DMS79 treated with DMSO at 0.1 percent for 48 hours (cell line): ENCODE measurements around the gene KANK2.

Experiments used
- DNase-seq: peaks from one replicate; lab custom pipeline; 2025; lab: John Stamatoyannopoulos, UW

KANK2 gene

DNA sequence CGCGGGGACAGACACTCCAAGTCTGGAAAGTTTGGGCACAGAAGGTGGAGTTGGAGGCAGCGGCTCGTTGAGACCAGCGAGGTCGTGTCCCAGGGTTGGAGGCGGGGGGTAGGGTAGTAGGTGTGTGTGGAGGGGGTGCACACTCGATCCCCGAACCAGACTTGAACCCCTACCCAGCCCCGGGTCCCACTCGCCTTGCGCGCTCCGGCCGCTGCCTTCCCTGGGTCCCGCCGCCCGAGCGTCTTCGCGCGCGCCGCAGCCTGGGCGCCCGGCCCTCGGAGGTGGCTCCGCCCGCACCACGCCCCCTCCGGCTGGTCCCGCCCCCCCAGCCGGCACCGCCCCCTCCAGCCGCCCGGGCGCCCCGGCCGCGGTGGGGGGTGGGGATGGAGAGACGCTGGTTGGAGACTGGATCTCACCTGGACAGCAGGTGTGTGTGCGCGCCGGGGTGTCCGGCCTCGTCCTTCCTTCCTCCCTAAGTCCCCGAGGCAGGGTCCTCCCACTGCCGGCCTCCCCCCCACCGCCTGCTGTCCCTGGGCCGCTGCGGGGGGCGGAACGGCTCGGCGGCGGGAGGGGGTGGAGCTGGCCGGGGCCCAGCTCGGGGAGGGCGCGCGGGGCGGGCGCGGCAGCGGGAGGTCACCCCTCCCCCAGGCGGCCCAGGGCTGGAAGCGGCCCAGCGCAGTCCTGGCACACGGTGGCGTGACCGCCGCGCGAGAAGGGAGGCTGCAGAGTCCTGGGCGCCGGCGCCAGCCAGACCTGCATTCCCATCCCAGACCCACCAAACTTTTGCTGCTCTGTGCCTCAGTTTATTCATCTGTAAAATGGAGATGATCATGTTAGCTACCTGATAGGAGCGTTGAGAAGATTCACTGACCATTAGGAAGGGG lies at the start of gene KANK2:
Gene KANK2 (minus strand): TSS at position 255 of the 884 bp plus-strand sequence. CDS start 3,034 bp downstream, outside the sequence.
- DNase-seq, result peak; percentile 79

DNA sequence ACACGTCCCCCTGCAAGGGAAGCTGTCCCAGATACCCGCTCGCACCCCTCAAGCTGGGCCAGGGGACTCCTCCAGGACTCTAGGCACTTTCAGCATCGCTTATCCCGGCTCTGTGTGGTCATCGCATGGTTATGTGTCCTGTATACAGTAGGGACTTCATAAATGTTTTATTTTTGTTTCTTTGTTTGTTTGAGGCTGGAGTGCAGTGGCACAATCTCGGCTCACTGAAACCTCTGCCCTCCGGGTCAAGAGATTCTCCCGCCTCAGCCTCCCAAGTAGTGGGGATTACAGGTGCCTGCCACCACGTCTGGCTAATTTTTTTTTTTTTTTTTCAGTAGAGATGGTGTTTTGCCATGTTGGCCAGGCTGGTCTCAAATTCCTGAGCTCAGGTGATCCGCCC lies 49.6 kb upstream of the KANK2 start:
- DNase-seq, result no peak

DNA sequence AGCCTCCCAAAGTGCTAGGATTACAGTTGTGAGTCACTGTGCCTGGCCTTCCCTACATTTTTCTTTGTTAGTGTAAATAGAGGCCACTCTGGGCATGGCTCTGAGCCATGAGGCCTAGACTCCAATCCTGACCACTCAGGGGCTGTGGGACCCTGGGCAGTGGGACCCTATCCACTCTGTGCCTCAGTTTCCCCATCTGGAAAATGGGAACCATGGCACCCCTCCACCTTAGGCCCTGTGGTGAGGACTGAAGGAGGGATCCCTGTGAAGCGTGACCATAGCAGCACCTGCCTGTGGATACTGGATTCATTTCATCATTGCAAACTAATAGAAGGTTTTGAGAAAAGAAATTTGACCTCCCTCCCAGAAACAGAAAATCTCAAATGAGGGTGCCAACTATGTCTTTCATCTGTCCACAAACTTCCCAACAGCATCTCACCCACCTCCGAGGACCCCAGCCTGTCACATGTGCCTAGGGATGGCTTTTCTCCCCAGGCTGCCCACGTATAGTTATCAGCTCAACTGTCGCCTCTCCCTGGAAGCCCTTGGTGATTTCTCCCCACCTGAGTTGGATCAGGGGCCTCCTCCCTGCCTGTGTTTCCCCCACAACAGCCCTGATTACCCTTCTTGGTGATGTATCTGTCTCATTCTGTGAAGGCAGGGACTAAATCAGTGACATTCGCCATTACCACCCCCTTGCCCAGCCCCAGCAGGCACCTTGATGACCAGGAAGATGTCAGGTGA lies 47.7 kb upstream of the KANK2 start:
- DNase-seq, result no peak

DNA sequence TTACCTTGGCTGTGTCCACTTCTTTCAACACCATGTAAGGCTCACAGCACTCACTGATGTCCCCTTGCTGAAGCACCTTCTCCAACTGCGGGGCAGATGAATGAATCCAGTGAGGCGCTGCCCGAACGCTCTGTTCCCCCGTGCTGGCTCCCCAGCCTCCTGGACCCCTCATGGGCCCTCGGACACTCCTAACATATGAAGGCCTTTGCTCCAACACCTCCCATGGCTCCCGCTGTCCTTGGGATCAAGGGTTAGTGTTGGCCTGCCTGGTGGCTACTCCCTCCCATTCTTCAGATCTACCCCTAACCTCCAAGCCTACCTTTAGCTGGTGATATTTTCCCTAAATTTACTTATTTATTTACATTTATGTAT lies 46.4 kb upstream of the KANK2 start:
- no peak for DNase-seq

DNA sequence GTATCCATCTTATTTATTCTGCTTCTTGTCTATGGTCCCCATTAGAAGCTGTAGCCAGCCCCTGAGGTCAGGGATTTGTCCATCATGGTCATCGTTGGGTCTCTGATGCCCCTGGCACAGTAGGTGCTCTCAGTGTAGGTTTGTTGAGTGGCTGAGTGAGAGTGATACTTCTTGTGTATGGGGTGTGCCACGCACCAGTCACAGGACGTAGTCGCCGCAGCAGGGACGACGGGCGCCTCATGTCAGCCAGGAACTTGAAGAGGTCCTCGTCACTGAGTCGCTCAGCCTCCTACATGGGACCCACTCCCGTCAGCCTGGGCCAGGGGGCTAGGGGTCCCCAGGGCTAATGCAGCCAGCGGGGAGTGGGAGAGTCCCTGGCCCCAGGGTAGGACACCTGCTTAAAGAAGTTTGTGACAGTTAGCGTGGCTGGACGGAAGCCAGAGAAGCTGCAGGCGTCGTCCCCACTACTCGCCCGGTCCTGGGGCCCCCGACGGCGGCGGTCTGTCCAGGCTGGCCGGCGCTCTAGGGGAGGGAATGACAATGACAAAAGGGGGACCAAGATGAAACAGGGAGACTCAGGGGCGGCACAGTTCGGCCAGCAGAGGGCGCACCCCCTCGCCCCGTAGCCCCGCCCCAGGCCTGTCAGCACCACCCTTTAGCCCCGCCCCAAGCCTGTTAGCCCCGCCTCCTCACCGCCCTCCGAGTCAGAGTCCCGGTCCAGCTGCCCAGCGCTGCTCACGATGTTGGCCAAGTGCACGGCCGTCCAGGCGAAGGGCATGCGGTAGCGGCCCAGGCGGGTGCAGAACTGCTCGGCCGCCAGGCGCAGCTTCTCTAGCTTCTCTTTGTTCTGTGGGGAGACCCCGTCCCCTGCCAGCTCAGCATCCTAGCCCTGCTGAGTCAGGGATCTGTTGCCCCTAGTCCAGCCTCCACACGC lies 45.8 kb upstream of the KANK2 start:
- no peak for DNase-seq

DNA sequence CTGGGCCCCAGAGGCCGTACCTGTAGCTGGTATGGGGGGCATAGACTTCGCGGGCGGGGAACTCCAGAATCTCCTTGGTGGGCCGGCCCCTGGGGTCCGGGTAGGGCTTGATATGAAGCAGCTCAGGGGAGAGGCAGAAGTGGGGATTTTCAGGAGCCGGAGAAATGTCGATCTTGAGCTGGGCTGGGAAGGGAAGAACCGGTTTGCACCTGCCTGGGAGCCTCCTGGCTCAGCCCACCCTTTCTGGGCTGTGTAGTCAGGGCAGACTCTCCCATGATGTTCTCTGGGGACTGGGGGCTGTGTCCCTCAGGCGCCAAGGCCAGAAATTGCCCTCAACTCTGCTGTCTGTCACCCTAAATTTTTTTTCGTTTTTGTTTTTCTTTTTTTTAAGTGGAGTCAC lies 44.7 kb upstream of the KANK2 start:
- DNase-seq, result no peak

DNA sequence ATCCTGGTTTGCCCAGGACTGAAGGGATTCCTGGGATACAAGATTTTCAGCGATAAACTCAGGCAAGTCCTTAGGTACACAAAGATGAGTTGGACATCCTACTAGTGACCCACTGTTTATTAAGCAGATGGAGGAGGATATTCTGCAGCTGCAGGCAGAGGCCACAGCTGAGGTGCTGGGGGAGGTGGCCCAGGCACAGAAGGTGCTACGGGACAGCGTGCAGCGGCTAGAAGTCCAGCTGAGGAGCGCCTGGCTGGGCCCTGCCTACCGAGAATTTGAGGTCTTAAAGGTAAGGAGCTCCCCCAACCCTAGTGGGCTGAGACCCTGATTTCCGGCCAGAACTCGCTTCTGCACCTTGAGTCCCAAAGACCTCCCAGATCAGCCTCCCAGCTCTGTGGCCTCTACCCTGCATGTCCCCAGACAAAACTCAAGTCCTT lies 42.7 kb upstream of the KANK2 start:
- no peak for DNase-seq

DNA sequence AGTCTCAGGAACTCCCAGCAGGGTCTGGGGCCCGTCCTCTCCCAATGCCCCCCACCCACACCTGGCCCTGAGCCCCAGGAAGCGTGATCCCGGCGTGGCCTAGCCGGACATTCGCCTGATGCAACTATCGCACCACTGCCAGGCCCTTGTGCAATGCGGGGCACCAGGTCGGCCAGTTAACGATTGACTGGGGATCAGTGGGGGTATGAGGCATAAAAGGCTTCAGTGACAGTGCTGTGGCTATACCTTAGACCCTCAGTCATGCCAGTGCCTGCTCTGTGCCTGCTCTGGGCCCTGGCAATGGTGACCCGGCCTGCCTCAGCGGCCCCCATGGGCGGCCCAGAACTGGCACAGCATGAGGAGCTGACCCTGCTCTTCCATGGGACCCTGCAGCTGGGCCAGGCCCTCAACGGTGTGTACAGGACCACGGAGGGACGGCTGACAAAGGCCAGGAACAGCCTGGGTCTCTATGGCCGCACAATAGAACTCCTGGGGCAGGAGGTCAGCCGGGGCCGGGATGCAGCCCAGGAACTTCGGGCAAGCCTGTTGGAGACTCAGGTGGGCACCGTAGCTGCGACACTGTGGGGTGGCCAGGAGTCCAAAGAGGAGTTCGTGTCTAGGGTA lies 42.1 kb upstream of the KANK2 start, which contains the start of gene ANGPTL8:
Gene ANGPTL8 (plus strand): TSS at position 243 of the 624 bp plus-strand sequence. CDS start 19 bp downstream, at position 262.
- no peak for DNase-seq

DNA sequence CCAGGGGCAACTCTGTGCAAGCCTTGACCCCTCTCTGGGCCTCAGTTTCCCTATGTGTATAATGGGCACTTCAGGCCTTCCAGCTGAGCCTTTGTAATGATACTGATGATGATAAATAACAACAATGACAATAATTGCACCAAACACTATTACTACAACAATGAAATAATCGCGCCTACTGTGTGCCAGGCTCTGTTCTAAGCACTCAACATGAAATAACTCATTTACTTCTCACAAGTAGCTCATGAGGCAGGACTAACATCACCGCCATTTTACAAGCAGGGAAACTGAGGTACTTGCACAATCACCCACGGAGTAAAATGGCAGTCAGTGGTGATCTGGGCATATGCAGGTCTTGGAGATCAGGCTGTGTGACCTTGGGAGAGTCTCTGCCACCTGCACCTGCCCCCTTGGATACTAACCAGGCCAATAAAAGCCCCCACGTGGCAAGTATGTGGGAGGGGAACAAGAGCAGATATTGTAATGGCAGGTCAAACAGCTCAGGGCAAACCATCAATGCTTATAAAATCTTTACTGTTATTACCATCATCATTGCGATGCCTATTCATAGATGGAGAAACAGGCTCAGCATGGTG lies 41.5 kb upstream of the KANK2 start:
- no peak for DNase-seq

DNA sequence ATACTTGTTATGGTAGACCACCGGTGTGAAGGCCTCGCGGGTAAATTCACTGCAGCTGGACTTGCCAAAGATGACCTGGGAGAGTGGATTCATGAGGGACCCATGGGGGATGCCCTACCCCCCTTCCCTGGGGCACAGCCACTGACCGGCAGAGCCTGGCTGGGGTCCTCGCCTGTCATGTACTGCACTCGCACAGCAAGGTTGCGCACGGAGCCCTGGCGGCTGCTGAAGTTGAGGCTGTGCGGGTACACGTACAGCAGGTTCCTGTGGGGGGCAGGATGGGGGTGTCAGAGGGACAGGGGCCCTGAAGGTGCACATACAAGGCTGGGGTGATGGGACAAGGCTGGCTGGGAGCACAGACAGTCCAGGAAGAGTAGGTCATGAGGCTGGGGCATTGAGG lies 40.7 kb upstream of the KANK2 start:
- DNase-seq, result no peak

DNA sequence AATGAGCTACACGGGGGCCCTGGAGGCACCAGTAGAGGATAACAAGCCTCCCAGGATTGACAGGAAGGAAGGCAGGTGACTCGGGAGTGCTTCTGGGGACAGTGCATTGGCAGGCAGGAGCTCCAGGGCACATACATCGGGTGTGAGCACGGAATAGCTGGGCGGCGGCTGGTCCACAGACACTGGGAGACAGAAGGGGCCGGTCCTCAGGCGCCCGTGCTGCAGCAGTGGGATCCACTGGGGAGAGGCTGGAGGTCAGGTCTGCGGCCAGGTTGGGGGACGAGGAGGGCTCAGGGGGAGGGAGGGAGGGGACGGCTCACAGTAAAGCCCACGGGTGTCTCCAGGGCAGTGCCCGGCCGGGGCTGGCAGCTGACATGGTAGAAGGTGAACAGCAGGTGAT lies 40.0 kb upstream of the KANK2 start:
- no peak for DNase-seq

DNA sequence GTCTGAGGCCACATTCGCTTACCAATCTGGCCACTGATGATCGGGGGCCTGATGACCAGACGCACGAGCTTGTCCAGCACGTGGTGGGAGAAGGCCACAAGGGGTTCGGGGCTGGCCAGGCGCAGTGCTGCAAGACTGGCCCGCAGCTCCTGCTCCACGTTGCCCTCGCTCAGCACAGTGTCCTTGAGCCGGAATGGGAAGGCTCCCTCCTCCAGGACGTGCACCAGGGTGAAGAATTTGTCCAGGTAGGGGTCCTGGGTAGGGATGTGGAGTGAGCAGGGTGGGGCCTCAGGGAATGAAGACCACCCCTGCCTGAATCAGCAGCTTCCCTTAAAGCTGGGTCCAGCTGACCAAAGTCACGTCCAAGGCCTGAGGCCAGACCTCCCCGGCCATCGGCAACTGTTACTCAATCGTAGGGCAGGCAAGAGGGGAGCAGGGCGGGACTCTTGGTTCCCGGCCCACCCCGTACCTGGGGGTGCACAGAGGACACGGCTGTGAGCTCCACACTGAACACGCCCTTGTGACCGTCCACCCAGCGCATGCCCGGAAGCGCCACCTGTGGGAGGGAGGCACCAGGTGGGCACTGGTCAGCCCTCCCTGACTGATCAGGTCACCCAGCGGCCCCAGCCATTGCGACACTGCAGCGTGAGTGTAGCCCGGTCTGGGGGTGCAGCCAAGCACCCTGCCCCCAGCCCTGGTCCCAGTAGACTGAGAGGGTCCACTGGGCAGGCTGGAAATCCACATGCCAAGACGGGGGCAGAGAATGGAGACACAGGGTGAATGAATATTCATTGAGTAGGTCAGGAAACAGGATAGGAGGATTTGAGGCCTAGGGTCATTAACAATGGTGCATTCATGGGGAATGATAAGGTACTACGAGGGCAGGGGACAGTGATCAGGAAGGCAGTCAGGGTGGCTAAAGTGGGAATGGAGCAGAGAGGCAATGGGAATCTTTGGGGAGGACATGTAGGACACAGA lies 39.3 kb upstream of the KANK2 start:
- no peak for DNase-seq

DNA sequence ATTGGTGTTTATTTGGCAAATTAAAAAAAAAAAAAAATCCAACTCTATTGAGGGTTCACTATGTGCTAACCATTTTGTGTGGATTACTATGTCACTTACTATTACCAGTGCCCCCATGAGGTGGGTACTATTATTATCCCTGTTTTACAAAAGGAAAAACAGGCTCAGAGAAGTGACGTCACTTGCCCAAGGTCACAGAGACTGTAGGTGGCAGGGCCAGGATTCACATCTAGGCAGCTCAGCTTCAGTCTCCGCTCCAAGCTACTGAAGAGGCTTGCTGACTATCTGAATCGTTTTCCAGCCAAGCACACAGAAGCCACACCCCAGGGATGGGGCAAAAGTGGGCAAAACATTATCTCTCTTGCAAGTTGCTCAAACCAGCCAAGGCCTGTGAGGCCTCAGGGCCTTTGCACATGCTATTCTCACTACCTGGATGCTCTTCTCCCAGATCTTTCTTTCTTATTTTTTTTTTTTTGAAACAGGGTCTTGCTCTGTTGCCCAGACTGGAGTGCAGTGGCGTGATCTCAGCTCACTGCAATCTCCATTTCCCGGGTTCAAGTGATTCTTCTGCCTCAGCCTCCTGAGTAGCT lies 37.2 kb upstream of the KANK2 start:
- DNase-seq, result no peak

DNA sequence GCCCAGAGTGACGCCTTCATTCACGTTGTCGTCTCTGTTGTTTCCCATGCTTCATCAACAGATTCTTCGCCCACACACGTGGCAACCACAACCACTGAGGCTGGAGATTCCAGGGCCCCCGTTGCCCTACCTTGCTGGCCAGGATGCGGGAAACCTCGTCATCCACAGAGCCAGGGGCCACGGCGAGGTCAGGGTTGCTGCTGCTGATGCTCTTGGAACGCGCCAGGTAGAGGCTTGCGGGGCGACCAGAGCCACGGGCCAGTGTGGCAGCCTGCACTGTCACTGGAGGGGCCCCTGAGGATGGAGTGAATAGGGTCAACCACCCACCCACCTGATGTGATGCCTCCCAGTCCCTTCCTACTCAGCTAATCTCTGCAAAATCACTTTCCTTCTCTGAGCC lies 35.7 kb upstream of the KANK2 start:
- no peak for DNase-seq

DNA sequence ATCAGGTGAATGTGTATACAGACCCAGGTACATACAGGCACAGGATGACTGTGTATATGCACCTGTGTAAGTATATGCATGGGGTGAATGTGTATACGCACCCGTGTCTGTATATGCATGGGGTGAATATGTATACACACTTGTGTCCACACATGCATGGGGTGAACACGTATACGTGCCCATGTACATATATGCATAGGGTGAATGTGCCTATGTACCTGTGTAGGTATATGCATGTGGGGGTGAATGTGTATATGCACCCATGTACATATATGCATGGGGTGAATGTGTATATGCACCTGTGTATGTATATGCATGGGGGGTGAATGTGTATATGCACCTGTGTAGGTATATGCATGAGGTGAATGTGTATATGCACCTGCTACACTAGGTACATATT lies 35.2 kb upstream of the KANK2 start:
- no peak for DNase-seq

DNA sequence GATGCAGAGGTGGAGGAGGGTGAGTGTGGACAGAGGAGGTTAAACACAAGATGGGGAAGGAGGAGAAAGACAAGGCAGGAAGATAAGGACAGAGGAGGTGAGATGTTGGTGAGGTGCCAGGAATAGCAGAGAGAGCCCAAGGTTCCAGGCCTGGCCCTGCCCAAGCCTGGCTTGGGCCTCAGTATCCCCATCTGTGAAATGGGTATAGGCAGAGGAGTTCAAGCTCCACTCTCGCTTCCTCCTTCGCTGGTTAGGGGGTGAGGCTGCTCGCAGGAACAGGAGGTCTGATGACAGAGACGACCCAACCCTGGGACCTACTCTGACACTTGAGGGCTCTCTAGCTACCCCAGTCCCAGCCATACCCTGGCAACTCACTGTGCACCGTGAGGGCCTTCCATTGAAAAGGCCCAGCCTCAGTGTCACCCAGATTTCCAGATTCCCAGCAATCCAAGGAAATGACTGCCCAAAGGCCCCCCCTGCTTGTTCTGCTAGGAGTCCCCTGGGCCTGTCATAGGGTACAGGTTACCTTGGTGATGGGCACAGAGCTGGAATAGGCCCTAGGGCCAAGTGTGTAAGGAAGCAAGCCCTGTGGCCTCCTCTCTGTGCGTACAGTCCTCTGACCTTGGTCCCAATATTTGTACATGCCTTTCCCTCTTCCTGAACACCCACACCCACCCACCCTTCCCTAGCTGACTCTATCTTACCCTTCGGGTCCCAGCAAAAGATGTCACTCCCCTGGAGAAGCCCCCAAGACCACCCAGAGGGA lies 33.5 kb upstream of the KANK2 start:
- no peak for DNase-seq

DNA sequence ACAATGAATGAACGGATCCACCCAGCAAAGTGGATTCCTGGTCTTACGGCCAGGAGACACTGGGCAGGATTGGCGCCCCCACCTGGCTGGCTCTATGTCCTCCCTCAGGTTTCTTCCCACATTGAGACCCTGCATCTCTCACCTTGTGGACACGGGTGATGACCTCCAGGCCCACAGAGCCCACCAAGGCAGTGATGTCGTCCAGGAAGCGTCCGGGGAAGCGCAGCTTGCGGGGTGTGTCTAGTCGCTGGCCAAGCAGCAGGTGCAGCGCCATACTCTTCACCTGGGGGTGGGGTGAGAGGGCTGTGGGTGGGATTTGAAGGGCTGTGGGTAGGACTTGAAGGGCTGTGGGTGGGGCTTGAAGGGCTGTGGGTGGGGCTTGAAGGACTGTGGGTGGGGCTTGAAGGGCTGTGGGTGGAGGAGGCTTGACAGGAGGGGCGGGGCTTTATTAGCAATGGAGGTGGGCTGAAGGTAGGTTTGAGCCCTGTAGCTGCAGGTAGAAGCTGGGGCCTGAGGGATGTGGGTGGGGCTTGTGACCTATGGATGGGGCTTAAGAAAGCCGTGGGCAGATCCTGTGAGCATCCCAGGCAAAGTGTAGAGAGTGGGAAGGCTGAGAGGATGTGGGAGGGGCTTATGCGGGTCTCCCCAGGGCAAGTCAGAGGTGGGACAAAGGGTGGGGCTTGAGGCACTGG lies 30.0 kb upstream of the KANK2 start:
- DNase-seq, result no peak

DNA sequence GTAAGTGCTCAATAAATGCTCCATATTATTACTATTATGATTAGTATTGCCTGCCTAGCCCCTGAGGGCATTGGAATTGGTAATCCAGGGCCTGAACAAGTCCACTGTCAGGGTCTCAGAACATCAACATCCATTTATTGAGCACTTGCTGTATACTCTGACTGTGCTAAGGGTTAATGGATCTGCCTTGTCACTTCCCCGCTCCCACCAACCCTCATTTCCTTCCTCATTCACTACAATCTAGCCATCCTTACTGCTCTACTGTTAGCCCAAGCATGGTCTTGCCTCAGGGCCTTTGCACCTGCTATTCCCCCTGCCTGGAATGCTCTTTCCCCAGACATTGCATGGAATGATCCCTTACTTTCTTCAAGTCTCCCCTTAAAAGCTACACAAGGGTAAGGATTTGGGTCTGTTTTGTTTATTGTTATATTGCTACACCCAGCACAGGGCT lies 29.4 kb upstream of the KANK2 start:
- DNase-seq, result no peak
